ENCODE data around the gene CEP290.

GRCh38 chr12:88035907-88036289 is 106.0 kb downstream of the CEP290 start:
- TF ChIP-seq JUNB (IDR thresholded peaks at IDR 0.05; ENCODE audit: unreplicated experiment) (no peak), EZH2 (IDR thresholded peaks at IDR 0.05; ENCODE audit: low read depth, unreplicated experiment) (no peak), REST (IDR thresholded peaks at IDR 0.05; ENCODE audit: unreplicated experiment) (no peak)

Data from GM23338 (cell line).